HCT116 (cell line): ENCODE measurements around the gene BDH1. TPM values are rescaled to one million over a fixed set of nuclear protein-coding genes. Genes with fewer than 3 reads are reported as not detected.

Experiments
- ATAC-seq: fragments of 200-7000 bp; cut with Tn5 transposase; 2 replicates; pipeline ENCODE4 v1.9.1; 2020; ENCODE audit warnings: mild to moderate bottlenecking, moderate library complexity
- BruUV-seq: library from RNA; stranded (reverse); fragments of 400-500 nt; replicated peaks from 2 replicates; lab custom pipeline; 2021; lab: Mats Ljungman, UMichigan
- CTCF ChIA-PET: fragments of 300-600 bp; sonication (Branson Sonifier 250); formaldehyde crosslinking; loops from one replicate; lab custom pipeline; 2021; ENCODE audit warnings: antibody characterized with exemption; lab: Charles Lee
- POLR2A ChIA-PET: fragments of 300-600, 350-600 bp; sonication (Branson Sonifier 250); formaldehyde crosslinking; loops from one replicate; lab custom pipeline; 2021; ENCODE audit warnings: antibody characterized with exemption; lab: Charles Lee
- RAD21 ChIA-PET, 2 experiments: fragments of 300-600 bp; sonication (Branson Sonifier 250); formaldehyde crosslinking; loops; one replicate each; lab custom pipeline; 2023; ENCODE audit warnings: low total read pairs in 2 of 2; ENCODE audit not compliant: uncharacterized antibody in 2 of 2, unreplicated experiment in 2 of 2, low non-redundant PET in 1 of 2; lab: Charles Lee
- DNase-seq: peaks from one replicate; pipeline ENCODE4 v3.0.0-alpha.2; 2010; ENCODE audit warnings: low read depth, low spot score
- H2AFZ ChIP-seq: fragments of 200-600 bp; shearing (Covaris generic), sonication (generic); 2 replicates; pipeline ENCODE4 v1.6.1; 2017; ENCODE audit warnings: low read depth, mixed run types, mixed read lengths, antibody characterized with exemption, low read length; ENCODE audit not compliant: poor library complexity, severe bottlenecking
- H3K27ac ChIP-seq: 2 replicates; pipeline ENCODE4 v1.5.1; 2012; ENCODE audit warnings: low read depth, low read length
- H3K27me3 ChIP-seq: fragments of 200-600 bp; sonication (generic); 2 replicates; pipeline ENCODE4 v1.6.1; 2016; ENCODE audit warnings: mixed run types, low read length, mixed read lengths; ENCODE audit not compliant: insufficient read depth
- H3K36me3 ChIP-seq, 2 experiments: fragments of 200-500 bp in 1 of 2; fragments of 200-600 bp in 1 of 2; sonication (Bioruptor generic) in 1 of 2; sonication (generic) in 1 of 2; 2 replicates each; pipeline versions ENCODE4 v1.5.1 to v1.6.1; 2014 to 2016; ENCODE audit warnings: low read length in 2 of 2, inconsistent platforms in 1 of 2, mixed read lengths in 1 of 2, mixed run types in 1 of 2; ENCODE audit not compliant: insufficient read depth in 2 of 2, control insufficient read depth in 1 of 2
- H3K4me1 ChIP-seq, 2 experiments: fragments of 200-600 bp in 1 of 2; sonication (generic) in 1 of 2; 2 replicates each; pipeline versions ENCODE4 v1.5.1 to v1.6.1; 2012 to 2017; ENCODE audit warnings: low read length in 2 of 2, inconsistent platforms in 1 of 2, mild to moderate bottlenecking in 1 of 2, mixed read lengths in 1 of 2, mixed run types in 1 of 2, moderate library complexity in 1 of 2; ENCODE audit not compliant: insufficient read depth in 2 of 2, control insufficient read depth in 1 of 2
- H3K4me2 ChIP-seq: fragments of 200-600 bp; sonication (generic); 2 replicates; pipeline ENCODE4 v1.6.1; 2017; ENCODE audit warnings: mixed run types, low read length, mixed read lengths
- H3K4me3 ChIP-seq, 2 experiments: fragments of 200-600 bp in 1 of 2; sonication (generic) in 1 of 2; replicated peaks in 1 of 2; 2 replicates each; pipeline ENCODE4 v1.5.1; 2011 to 2016; ENCODE audit warnings: low read length in 2 of 2, control low read depth in 1 of 2, low read depth in 1 of 2, mild to moderate bottlenecking in 1 of 2, mixed read lengths in 1 of 2, mixed run types in 1 of 2
- H3K79me2 ChIP-seq: fragments of 200-600 bp; sonication (generic); 2 replicates; pipeline ENCODE4 v1.6.1; 2017; ENCODE audit warnings: mild to moderate bottlenecking, mixed run types, low read length, moderate library complexity, mixed read lengths; ENCODE audit not compliant: insufficient read depth
- H3K9ac ChIP-seq: fragments of 200-600 bp; sonication (generic); 2 replicates; pipeline ENCODE4 v1.6.1; 2016; ENCODE audit warnings: low read length, mixed read lengths
- H3K9me2 ChIP-seq: fragments of 200-600 bp; sonication (generic), shearing (Covaris generic); 2 replicates; pipeline ENCODE4 v1.6.1; 2017; ENCODE audit warnings: mixed run types, mild to moderate bottlenecking, moderate library complexity; ENCODE audit not compliant: insufficient read depth
- H3K9me3 ChIP-seq, 2 experiments: fragments of 200-500 bp in 1 of 2; fragments of 200-600 bp in 1 of 2; sonication (Bioruptor generic) in 1 of 2; sonication (generic) in 1 of 2; 2 replicates each; pipeline ENCODE4 v1.6.1; 2014 to 2017; ENCODE audit warnings: low read length in 2 of 2, mixed read lengths in 2 of 2, inconsistent platforms in 1 of 2, low read depth in 1 of 2, mild to moderate bottlenecking in 1 of 2, mixed run types in 1 of 2, moderate library complexity in 1 of 2; ENCODE audit not compliant: control insufficient read depth in 1 of 2, insufficient read depth in 1 of 2
- H4K20me1 ChIP-seq: fragments of 200-600 bp; sonication (generic), shearing (Covaris generic); 2 replicates; pipeline ENCODE4 v1.6.1; 2017; ENCODE audit warnings: mixed run types, mild to moderate bottlenecking, moderate library complexity; ENCODE audit not compliant: insufficient read depth
- CEBPB ChIP-seq: IDR thresholded peaks from 2 replicates; pipeline ENCODE4 v1.6.1; 2012; ENCODE audit warnings: low read depth
- EZH2 ChIP-seq: fragments of 200-600 bp; sonication (generic); IDR thresholded peaks from 2 replicates; pipeline ENCODE4 v1.6.1; 2017; ENCODE audit warnings: antibody characterized with exemption, mixed run types
- EZH2phosphoT487 ChIP-seq: fragments of 200-600 bp; IDR thresholded peaks from 2 replicates; pipeline ENCODE4 v1.6.1; 2018; ENCODE audit warnings: antibody characterized with exemption, borderline replicate concordance
- JUND ChIP-seq: IDR thresholded peaks from 2 replicates; pipeline ENCODE4 v1.6.1; 2012
- POLR2A ChIP-seq: IDR thresholded peaks from 2 replicates; pipeline ENCODE4 v1.7.0; 2011; ENCODE audit warnings: borderline replicate concordance; ENCODE audit not compliant: insufficient read depth, insufficient read length; ENCODE audit errors: extremely low read depth
- POLR2AphosphoS5 ChIP-seq: IDR thresholded peaks from 2 replicates; pipeline ENCODE4 v1.6.1; 2011; ENCODE audit warnings: mild to moderate bottlenecking, low read depth, low read length, moderate library complexity
- RAD21 ChIP-seq: IDR thresholded peaks from 2 replicates; pipeline ENCODE4 v1.6.1; 2012; ENCODE audit warnings: low read depth, mild to moderate bottlenecking
- SIN3A ChIP-seq: IDR thresholded peaks from 2 replicates; pipeline ENCODE4 v1.6.1; 2012; ENCODE audit warnings: low read depth
- SP1 ChIP-seq: IDR thresholded peaks from 2 replicates; pipeline ENCODE4 v1.6.1; 2012; ENCODE audit warnings: low read depth
- SRF ChIP-seq: IDR thresholded peaks from 2 replicates; pipeline ENCODE4 v1.6.1; 2012; ENCODE audit warnings: low read depth
- TCF7L2 ChIP-seq: IDR thresholded peaks from 2 replicates; pipeline ENCODE4 v1.7.0; 2011; ENCODE audit warnings: borderline replicate concordance, inconsistent platforms; ENCODE audit not compliant: insufficient read depth, insufficient read length; ENCODE audit errors: extremely low read depth
- ZFX ChIP-seq: fragments of 450-650 bp; IDR thresholded peaks from 2 replicates; pipeline ENCODE4 v1.6.1; 2017
- ZNF274 ChIP-seq: fragments of 200-500 bp; sonication (Bioruptor generic); IDR thresholded peaks from 2 replicates; pipeline ENCODE4 v1.6.1; 2014; ENCODE audit warnings: mild to moderate bottlenecking, low read depth, low read length, inconsistent platforms
- intact Hi-C: fragments of 100-400 bp; cut with micrococcal nuclease; formaldehyde crosslinking; loops from 2 replicates; pipeline ENCODE4 v1.10.0; 2022
- total RNA-seq: library from RNA; stranded (reverse); gene quantifications from one replicate; pipeline ENCODE4 v1.2.1, GENCODE V29; 2021; ENCODE audit not compliant: unreplicated experiment
- TF ChIP-seq, protein P1 (sequence below): IDR thresholded peaks from 2 replicates; pipeline ENCODE4 v1.6.1; 2012; ENCODE audit warnings: low read depth
- TF ChIP-seq, protein P2 (sequence below), 3 experiments: fragments of 200-600 bp in 1 of 3; sonication (generic) in 1 of 3; IDR thresholded peaks in 2 of 3; conservative IDR thresholded peaks in 1 of 3; 2 replicates each; pipeline ENCODE4 v1.5.1; 2012 to 2017; ENCODE audit warnings: low read depth in 2 of 3, low read length in 2 of 3, antibody characterized with exemption in 1 of 3, borderline replicate concordance in 1 of 3, control low read depth in 1 of 3, mild to moderate bottlenecking in 1 of 3, mixed read lengths in 1 of 3, mixed run types in 1 of 3, moderate library complexity in 1 of 3; ENCODE audit not compliant: insufficient read depth in 1 of 3
- TF ChIP-seq, protein P3 (sequence below): IDR thresholded peaks from 2 replicates; pipeline ENCODE4 v1.6.1; 2012

The BDH1 gene
- total RNA-seq, 1 experiment from 2014 or later: 26.6 TPM

DNA sequence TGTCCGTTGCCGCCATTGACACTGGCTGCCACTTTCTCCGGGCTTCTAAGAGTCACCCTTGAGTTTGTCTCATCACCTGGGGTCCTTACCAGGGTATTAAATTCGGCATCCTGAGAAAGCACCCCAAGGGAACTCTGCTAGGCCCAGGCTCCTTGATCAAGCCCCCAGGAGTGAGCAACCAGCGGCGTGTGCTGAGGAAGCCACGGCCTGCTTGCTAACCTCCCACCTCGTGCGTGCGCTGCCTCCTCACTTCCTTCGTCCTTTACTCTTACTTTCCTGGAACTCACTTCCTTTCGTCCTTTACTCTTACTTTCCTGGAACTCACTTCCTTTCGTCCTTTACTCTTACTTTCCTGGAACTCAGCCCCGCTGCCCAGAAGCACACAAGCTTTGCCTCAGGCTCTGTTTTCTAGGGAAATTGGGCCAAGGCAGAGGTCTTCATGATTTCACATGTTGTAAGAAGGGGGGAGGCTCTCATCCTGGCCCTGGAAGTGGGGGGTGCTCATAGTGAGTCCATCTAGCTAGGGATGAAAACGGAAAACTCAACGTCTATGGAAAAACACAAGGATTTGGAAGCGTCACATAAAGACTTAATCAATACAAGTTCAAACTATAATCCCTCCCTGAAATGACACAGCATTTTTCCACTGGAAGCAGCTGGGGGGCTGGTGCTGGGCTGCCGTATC lies 36.7 kb upstream of the BDH1 start:
- Histone ChIP-seq H3K36me3 (no peaks in the 10 kb centered on the region), H3K27me3 (no peaks in the 10 kb centered on the region), H3K4me3 (no peak overlapping the region), H2AFZ (no peak overlapping the region)
- intact Hi-C loops: no loop called here
- DNase-seq: no peak
- no peak for TF ChIP-seq JUND
- TF ChIP-seq, protein P1, sequence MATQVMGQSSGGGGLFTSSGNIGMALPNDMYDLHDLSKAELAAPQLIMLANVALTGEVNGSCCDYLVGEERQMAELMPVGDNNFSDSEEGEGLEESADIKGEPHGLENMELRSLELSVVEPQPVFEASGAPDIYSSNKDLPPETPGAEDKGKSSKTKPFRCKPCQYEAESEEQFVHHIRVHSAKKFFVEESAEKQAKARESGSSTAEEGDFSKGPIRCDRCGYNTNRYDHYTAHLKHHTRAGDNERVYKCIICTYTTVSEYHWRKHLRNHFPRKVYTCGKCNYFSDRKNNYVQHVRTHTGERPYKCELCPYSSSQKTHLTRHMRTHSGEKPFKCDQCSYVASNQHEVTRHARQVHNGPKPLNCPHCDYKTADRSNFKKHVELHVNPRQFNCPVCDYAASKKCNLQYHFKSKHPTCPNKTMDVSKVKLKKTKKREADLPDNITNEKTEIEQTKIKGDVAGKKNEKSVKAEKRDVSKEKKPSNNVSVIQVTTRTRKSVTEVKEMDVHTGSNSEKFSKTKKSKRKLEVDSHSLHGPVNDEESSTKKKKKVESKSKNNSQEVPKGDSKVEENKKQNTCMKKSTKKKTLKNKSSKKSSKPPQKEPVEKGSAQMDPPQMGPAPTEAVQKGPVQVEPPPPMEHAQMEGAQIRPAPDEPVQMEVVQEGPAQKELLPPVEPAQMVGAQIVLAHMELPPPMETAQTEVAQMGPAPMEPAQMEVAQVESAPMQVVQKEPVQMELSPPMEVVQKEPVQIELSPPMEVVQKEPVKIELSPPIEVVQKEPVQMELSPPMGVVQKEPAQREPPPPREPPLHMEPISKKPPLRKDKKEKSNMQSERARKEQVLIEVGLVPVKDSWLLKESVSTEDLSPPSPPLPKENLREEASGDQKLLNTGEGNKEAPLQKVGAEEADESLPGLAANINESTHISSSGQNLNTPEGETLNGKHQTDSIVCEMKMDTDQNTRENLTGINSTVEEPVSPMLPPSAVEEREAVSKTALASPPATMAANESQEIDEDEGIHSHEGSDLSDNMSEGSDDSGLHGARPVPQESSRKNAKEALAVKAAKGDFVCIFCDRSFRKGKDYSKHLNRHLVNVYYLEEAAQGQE: no peak
- TF ChIP-seq CEBPB: no peak
- no peak for TF ChIP-seq TCF7L2
- TF ChIP-seq SP1: no peak
- TF ChIP-seq ZFX: no peak
- TF ChIP-seq EZH2phosphoT487: no peak
- TF ChIP-seq, protein P2, sequence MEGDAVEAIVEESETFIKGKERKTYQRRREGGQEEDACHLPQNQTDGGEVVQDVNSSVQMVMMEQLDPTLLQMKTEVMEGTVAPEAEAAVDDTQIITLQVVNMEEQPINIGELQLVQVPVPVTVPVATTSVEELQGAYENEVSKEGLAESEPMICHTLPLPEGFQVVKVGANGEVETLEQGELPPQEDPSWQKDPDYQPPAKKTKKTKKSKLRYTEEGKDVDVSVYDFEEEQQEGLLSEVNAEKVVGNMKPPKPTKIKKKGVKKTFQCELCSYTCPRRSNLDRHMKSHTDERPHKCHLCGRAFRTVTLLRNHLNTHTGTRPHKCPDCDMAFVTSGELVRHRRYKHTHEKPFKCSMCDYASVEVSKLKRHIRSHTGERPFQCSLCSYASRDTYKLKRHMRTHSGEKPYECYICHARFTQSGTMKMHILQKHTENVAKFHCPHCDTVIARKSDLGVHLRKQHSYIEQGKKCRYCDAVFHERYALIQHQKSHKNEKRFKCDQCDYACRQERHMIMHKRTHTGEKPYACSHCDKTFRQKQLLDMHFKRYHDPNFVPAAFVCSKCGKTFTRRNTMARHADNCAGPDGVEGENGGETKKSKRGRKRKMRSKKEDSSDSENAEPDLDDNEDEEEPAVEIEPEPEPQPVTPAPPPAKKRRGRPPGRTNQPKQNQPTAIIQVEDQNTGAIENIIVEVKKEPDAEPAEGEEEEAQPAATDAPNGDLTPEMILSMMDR (IDR thresholded peaks at IDR 0.05 in 2 of 3, conservative IDR thresholded peaks at IDR 0.05 in 1 of 3; ENCODE audit: borderline replicate concordance in 1 of 3, insufficient read depth in 1 of 3, low read depth in 2 of 3, low read length in 2 of 3): no peak
- TF ChIP-seq EZH2: no peak
- TF ChIP-seq SRF: no peak
- TF ChIP-seq, protein P3, sequence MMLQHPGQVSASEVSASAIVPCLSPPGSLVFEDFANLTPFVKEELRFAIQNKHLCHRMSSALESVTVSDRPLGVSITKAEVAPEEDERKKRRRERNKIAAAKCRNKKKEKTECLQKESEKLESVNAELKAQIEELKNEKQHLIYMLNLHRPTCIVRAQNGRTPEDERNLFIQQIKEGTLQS: no peak
- no peak for TF ChIP-seq RAD21
- no peak for TF ChIP-seq ZNF274
- no peak for TF ChIP-seq POLR2A
- TF ChIP-seq POLR2AphosphoS5: no peak
- no peak for TF ChIP-seq SIN3A
- TF ChIP-seq, all 23 proteins: peak for 0
- H3K27ac ChIP-seq: no peak overlapping the region
- no peaks in the 10 kb centered on the region for H3K79me2 ChIP-seq
- H4K20me1 ChIP-seq: no peaks in the 10 kb centered on the region
- H3K9ac ChIP-seq: no peak overlapping the region
- ChIA-PET RAD21 (no interaction called here), CTCF (no interaction called here), POLR2A (no interaction called here)
- no TSS peak for BruUV-seq
- peaks cover 7 to 8% of the 10 kb centered on the region in 2 experiments; a peak in 2 of 4 replicates for H3K4me1 ChIP-seq
- no peak overlapping the region for H3K4me2 ChIP-seq
- no peaks in the 10 kb centered on the region for H3K9me3 ChIP-seq
- no peak for ATAC-seq
- H3K9me2 ChIP-seq: no peaks in the 10 kb centered on the region
